Astrocyte (in vitro differentiated cells and primary cell): Measurements from ENCODE around the gene WHRN.

Experiments used
- CTCF ChIP-seq: IDR thresholded peaks from 2 replicates; pipeline ENCODE4 v1.5.1; 2011; ENCODE audit warnings: low read depth, mild to moderate bottlenecking, inconsistent platforms, low read length, moderate library complexity; ENCODE audit not compliant: insufficient read depth
- EZH2 ChIP-seq: IDR thresholded peaks from 2 replicates; pipeline ENCODE4 v1.6.1; 2012; ENCODE audit warnings: mild to moderate bottlenecking, low read length, inconsistent platforms; ENCODE audit not compliant: insufficient read depth

- TF ChIP-seq CTCF (no peak), EZH2 (no peak)
Measured at GRCh38 chr9:114459464-114459863, 45.8 kb downstream of the WHRN start.
